Measurements from ENCODE around the gene KIAA0513. TPM values are rescaled to one million over a fixed set of nuclear protein-coding genes. Genes with fewer than 3 reads are reported as not detected.

The KIAA0513 gene
- total RNA-seq, 1 donor from 2014 or later: 56.1 TPM

DNA sequence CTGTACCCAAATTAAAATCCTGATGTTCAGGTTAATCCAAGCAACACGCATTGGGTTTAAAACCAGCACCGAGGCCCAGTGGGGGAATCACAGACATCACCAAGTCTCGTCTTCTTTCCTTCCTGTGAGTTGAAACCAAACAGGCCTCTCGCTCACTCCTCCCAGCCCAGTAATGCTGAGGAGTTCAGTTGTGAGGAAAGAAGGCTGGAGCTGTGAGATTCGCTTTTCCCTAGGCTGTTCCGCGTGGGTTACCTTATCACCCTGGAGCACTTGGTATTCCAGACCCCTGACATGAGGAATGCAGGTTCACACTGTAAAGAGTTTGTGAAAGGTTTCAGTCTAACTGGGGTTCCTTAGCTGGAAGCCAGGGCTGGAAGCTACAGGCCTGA, 63.9 kb downstream of the KIAA0513 start:
- Mint-ChIP-seq H3K9me3 (ENCODE audit: unreplicated experiment) (peaks cover 8% of the 10 kb centered on the region), H3K4me3 (ENCODE audit: unreplicated experiment) (no peak overlapping the region), H3K36me3 (ENCODE audit: unreplicated experiment) (no peaks in the 10 kb centered on the region), H3K27ac (ENCODE audit: unreplicated experiment) (no peak overlapping the region), H3K4me1 (ENCODE audit: low read depth, unreplicated experiment) (peaks cover 37% of the 10 kb centered on the region), H3K27me3 (ENCODE audit: unreplicated experiment) (peaks cover 9% of the 10 kb centered on the region)
- no peak for DNase-seq
- TF ChIP-seq, protein P1, sequence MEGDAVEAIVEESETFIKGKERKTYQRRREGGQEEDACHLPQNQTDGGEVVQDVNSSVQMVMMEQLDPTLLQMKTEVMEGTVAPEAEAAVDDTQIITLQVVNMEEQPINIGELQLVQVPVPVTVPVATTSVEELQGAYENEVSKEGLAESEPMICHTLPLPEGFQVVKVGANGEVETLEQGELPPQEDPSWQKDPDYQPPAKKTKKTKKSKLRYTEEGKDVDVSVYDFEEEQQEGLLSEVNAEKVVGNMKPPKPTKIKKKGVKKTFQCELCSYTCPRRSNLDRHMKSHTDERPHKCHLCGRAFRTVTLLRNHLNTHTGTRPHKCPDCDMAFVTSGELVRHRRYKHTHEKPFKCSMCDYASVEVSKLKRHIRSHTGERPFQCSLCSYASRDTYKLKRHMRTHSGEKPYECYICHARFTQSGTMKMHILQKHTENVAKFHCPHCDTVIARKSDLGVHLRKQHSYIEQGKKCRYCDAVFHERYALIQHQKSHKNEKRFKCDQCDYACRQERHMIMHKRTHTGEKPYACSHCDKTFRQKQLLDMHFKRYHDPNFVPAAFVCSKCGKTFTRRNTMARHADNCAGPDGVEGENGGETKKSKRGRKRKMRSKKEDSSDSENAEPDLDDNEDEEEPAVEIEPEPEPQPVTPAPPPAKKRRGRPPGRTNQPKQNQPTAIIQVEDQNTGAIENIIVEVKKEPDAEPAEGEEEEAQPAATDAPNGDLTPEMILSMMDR (IDR thresholded peaks at IDR 0.05; ENCODE audit: partially characterized antibody, unreplicated experiment): no peak

DNA sequence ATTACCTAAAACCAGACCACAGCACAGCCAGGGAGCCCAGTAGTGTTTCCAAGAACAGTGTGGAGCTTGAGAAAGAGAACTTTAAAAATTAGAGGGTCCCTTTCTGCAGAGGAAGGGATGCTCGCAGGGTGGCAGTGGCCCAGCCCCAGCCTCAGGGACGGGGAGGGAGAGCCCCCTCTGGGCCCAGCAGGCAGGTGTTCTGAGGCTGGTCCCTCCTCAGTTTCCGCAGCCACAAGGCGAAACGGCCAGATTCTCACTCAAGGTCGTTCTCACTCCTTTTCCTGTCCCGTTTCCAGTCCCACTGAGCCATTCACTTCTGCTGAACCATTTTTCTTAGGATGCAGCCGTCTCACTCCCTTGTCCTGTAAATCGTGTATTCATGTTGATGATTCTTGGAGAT, 64.7 kb downstream of the KIAA0513 start:
- Mint-ChIP-seq H3K4me1 (ENCODE audit: low read depth, unreplicated experiment) (peaks cover 37% of the 10 kb centered on the region), H3K36me3 (ENCODE audit: unreplicated experiment) (no peaks in the 10 kb centered on the region), H3K9me3 (ENCODE audit: unreplicated experiment) (peaks cover 8% of the 10 kb centered on the region), H3K27me3 (ENCODE audit: unreplicated experiment) (peaks cover 9% of the 10 kb centered on the region), H3K27ac (ENCODE audit: unreplicated experiment) (no peak overlapping the region), H3K4me3 (ENCODE audit: unreplicated experiment) (no peak overlapping the region)
- TF ChIP-seq, protein P1 (IDR thresholded peaks at IDR 0.05; ENCODE audit: partially characterized antibody, unreplicated experiment): no peak
- DNase-seq: no peak

DNA sequence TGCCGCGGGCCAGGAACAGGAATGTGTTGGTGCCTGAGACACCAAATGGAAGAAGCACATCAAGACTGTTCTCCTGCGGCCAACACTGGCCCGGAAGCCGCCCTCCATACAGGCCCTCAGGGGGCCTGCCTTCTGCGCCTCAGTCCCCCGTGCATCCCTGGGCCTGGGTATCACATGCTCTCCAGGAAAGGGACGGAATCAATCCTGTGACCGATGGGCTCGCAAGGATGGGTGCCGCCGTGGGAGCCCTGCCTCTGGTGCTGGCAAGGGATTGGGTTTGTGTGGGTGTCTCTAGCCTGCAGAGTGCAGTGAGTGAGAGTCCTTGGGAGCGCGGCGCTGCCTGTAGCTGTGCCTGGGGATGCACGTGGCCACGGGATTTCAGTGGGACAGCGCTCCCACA, 65.3 kb downstream of the KIAA0513 start:
- H3K27me3 Mint-ChIP-seq (ENCODE audit: unreplicated experiment): peaks cover 9% of the 10 kb centered on the region
- H3K4me1 Mint-ChIP-seq (ENCODE audit: low read depth, unreplicated experiment): peaks cover 37% of the 10 kb centered on the region
- no peaks in the 10 kb centered on the region for H3K36me3 Mint-ChIP-seq (ENCODE audit: unreplicated experiment)
- H3K27ac Mint-ChIP-seq (ENCODE audit: unreplicated experiment): no peak overlapping the region
- no peak for DNase-seq
- TF ChIP-seq, protein P1 (IDR thresholded peaks at IDR 0.05; ENCODE audit: partially characterized antibody, unreplicated experiment): no peak
- H3K9me3 Mint-ChIP-seq (ENCODE audit: unreplicated experiment): peaks cover 8% of the 10 kb centered on the region
- H3K4me3 Mint-ChIP-seq (ENCODE audit: unreplicated experiment): no peak overlapping the region

DNA sequence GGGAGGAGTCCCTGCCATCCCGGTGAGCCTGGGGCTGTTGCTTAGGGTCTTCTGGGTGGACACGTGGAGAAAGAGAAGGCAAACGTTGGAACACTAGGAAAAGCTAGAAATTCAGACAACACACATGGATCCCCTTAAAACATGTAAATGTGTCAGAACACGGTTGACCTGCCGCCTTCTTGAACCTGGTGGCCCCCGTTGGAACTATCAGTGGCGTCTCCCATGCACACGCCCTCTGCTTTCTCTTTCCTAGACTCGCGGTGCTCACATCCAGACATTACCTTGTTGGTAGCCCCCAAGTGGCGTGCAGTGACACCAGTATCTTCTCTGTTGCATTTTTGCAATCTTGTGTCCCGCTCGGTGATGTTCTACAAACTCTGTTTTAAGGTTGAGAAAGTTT, 66.1 kb downstream of the KIAA0513 start:
- Mint-ChIP-seq H3K27ac (ENCODE audit: unreplicated experiment) (no peak overlapping the region), H3K4me1 (ENCODE audit: low read depth, unreplicated experiment) (peaks cover 33% of the 10 kb centered on the region), H3K4me3 (ENCODE audit: unreplicated experiment) (no peak overlapping the region), H3K27me3 (ENCODE audit: unreplicated experiment) (peaks cover 11% of the 10 kb centered on the region), H3K36me3 (ENCODE audit: unreplicated experiment) (no peaks in the 10 kb centered on the region), H3K9me3 (ENCODE audit: unreplicated experiment) (peaks cover 5% of the 10 kb centered on the region)
- no peak for DNase-seq
- TF ChIP-seq, protein P1 (IDR thresholded peaks at IDR 0.05; ENCODE audit: partially characterized antibody, unreplicated experiment): no peak

DNA sequence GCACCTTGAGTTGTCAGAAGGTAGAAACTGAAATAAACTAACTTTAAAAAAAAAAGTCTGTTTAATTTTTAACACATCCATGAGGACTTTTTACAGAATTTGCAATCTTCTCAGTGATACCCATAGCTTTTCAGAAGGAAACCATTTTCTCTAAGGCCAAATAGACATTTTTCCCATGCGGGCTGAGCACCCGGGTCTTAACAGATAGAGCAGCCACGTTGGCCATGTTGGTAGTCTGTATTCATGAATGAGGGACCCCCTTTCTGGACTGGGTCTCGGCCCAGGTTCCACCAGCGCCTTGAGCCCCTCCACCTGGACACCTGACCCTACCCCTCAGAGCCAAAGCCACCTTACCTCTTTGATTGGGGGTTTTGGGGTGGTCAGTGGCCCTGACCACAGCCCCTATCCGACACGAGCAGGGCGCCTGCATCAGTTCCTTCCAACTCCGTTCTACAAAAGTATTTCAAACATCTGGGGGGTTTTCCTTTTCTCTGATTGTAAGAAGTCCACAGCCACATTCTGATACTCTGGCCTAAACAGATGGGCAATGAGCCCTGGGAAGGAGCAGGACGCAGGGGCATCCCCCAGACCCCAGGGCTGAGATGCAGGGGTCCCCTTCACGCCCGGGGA, 66.7 kb downstream of the KIAA0513 start:
- TF ChIP-seq, protein P1 (IDR thresholded peaks at IDR 0.05; ENCODE audit: partially characterized antibody, unreplicated experiment): no peak
- Mint-ChIP-seq H3K4me1 (ENCODE audit: low read depth, unreplicated experiment) (peaks cover 29% of the 10 kb centered on the region), H3K9me3 (ENCODE audit: unreplicated experiment) (peaks cover 5% of the 10 kb centered on the region), H3K36me3 (ENCODE audit: unreplicated experiment) (no peaks in the 10 kb centered on the region), H3K27ac (ENCODE audit: unreplicated experiment) (no peak overlapping the region), H3K4me3 (ENCODE audit: unreplicated experiment) (no peak overlapping the region), H3K27me3 (ENCODE audit: unreplicated experiment) (peaks cover 11% of the 10 kb centered on the region)
- no peak for DNase-seq
